ENCODE data around the gene ADAMTS8.

GRCh38 chr11:130436171-130436570, 7.8 kb upstream of the ADAMTS8 start:
- TF ChIP-seq EZH2 (IDR thresholded peaks at IDR 0.05; ENCODE audit: insufficient read depth, poor library complexity, severe bottlenecking) (no peak), EZH2phosphoT487 (IDR thresholded peaks at IDR 0.05; ENCODE audit: insufficient read depth, low read depth) (no peak)

Data from GM23248 (cell line).